ENCODE results near the gene ANKRD6. TPM values are rescaled to one million over a fixed set of nuclear protein-coding genes. Genes with fewer than 3 reads are reported as not detected.
A peak's percentile ranks its signal among the peaks of the same experiment; 100 is the strongest.

Gene ANKRD6
- polyA plus RNA-seq, 1 of the 3 experiments (the other 2 are of a cell fraction): 2.6 TPM

DNA sequence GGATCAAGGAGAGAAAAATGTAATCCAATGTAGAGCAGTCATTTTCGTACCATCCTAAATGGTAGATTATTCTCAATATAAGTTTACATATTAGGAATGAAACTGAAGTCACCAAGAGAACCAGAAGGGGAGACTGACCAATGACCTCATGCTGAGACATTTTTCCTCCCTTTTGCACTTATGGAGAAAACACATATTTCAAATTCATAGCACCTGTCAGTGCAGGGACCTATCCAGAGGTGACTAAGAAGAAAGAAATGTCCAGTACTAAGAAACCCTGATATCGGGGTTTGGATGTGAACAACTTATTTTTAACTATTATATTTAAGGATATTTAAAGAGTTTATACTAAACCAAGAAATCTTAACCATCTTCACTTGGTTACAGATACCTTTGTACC lies 222.2 kb downstream of the ANKRD6 start:
- ChIA-PET POLR2A (no interaction called here), CTCF (no interaction called here)
- no peaks in the 10 kb centered on the region for H3K9me2 ChIP-seq
- H3K27me3 ChIP-seq (ENCODE audit: insufficient read depth): no peaks in the 10 kb centered on the region
- H4K20me1 ChIP-seq (ENCODE audit: insufficient read depth): no peaks in the 10 kb centered on the region
- H3K4me3 ChIP-seq (ENCODE audit: low read depth in 2 of 2, low read length in 1 of 2): no peak overlapping the region
- H3K4me1 ChIP-seq (ENCODE audit: control insufficient read depth in 1 of 2, insufficient read depth in 2 of 2, low read depth in 1 of 2, low read length in 1 of 2): no peaks in the 10 kb centered on the region
- H3K79me2 ChIP-seq (ENCODE audit: insufficient read depth): no peaks in the 10 kb centered on the region
- H3F3A ChIP-seq (replicated peaks; ENCODE audit: insufficient read depth): no peaks in the 10 kb centered on the region
- no peak overlapping the region for H2AFZ ChIP-seq (ENCODE audit: low read depth)
- DNase-seq: no peak
- H3K27ac ChIP-seq (ENCODE audit: low read depth in 2 of 2, low read length in 1 of 2): no peak overlapping the region; a peak in 1 of 4 replicates
- H3K36me3 ChIP-seq (replicated peaks in 1 of 2; ENCODE audit: control insufficient read depth in 1 of 2, insufficient read depth in 2 of 2, low read length in 1 of 2): peaks cover 39 to 82% of the 10 kb centered on the region in 2 experiments
- 66% methylated on average over 2 of the region's 2 CpGs for WGBS (ENCODE audit: low lambda C conversion rate)
- no peak overlapping the region for H3K4me2 ChIP-seq
- H3K9me3 ChIP-seq: no peaks in the 10 kb centered on the region
- H3K9ac ChIP-seq: no peak overlapping the region
- TF ChIP-seq PBX3 (IDR thresholded peaks at IDR 0.05): peak; percentile 75
- no peak for TF ChIP-seq TAF1 (IDR thresholded peaks at IDR 0.05; ENCODE audit: borderline replicate concordance, low read depth, low read length)
- no peak for TF ChIP-seq GABPA (IDR thresholded peaks at IDR 0.05; ENCODE audit: low read depth)
- TF ChIP-seq, protein P1, sequence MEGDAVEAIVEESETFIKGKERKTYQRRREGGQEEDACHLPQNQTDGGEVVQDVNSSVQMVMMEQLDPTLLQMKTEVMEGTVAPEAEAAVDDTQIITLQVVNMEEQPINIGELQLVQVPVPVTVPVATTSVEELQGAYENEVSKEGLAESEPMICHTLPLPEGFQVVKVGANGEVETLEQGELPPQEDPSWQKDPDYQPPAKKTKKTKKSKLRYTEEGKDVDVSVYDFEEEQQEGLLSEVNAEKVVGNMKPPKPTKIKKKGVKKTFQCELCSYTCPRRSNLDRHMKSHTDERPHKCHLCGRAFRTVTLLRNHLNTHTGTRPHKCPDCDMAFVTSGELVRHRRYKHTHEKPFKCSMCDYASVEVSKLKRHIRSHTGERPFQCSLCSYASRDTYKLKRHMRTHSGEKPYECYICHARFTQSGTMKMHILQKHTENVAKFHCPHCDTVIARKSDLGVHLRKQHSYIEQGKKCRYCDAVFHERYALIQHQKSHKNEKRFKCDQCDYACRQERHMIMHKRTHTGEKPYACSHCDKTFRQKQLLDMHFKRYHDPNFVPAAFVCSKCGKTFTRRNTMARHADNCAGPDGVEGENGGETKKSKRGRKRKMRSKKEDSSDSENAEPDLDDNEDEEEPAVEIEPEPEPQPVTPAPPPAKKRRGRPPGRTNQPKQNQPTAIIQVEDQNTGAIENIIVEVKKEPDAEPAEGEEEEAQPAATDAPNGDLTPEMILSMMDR (IDR thresholded peaks at IDR 0.05): no peak
- TF ChIP-seq, protein P2, sequence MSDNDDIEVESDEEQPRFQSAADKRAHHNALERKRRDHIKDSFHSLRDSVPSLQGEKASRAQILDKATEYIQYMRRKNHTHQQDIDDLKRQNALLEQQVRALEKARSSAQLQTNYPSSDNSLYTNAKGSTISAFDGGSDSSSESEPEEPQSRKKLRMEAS (IDR thresholded peaks at IDR 0.05; ENCODE audit: low read depth): no peak
- TF ChIP-seq FOSL2 (IDR thresholded peaks at IDR 0.05; ENCODE audit: borderline replicate concordance, low read depth): peak; percentile 35; the same call in 1 of the 2 replicates
- no peak for TF ChIP-seq CHD2 (IDR thresholded peaks at IDR 0.05; ENCODE audit: low read length, partially characterized antibody)
- TF ChIP-seq JUND (IDR thresholded peaks at IDR 0.05): peak; percentile 52; the same call in 1 of the 2 replicates
- peak; percentile 9; the same call in 1 of the 2 replicates for TF ChIP-seq TCF12 (IDR thresholded peaks at IDR 0.05)
- no peak for TF ChIP-seq YY1 (IDR thresholded peaks at IDR 0.05; ENCODE audit: low read depth)

DNA sequence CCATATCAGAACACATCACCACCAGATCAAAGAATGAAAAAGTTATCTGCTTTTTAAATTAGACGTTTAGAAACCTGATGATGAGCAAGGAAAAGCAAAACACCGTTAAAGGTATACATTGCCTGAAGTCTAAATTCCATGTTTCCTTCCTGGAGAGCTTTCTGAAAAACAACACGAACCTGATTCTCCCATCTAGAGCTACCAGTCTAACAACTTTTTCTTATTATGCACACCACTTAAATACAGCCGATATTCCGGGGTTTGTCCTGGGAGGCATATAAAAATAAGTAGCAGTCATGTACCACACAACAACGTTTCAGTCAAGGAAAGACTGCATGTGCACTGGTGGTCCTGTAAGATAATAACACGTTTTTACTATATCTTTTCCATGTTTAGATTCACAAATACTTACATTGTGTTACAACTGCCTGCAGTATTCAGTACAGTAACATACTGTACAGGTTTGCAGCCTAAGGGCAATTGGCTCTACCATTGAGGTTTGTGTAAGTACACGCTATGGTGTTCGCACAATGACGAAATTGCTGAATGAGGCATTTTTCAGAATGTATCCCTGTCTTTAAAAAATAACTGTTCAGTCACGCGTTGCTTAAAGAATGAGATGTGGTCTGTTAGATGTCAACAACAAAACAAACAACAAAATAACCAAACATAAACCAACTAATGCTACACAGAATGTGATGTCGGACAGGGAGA lies 224.7 kb downstream of the ANKRD6 start:
- Histone ChIP-seq H2AFZ (ENCODE audit: low read depth) (no peak overlapping the region), H3K4me2 (no peak overlapping the region), H3K36me3 (replicated peaks in 1 of 2; ENCODE audit: control insufficient read depth in 1 of 2, insufficient read depth in 2 of 2, low read length in 1 of 2) (peaks cover 40 to 85% of the 10 kb centered on the region in 2 experiments), H3K79me2 (ENCODE audit: insufficient read depth) (no peaks in the 10 kb centered on the region), H3K27me3 (ENCODE audit: insufficient read depth) (no peaks in the 10 kb centered on the region), H3K9me2 (no peaks in the 10 kb centered on the region), H4K20me1 (ENCODE audit: insufficient read depth) (no peaks in the 10 kb centered on the region), H3K4me1 (ENCODE audit: control insufficient read depth in 1 of 2, insufficient read depth in 2 of 2, low read depth in 1 of 2, low read length in 1 of 2) (no peaks in the 10 kb centered on the region), H3K4me3 (ENCODE audit: low read depth in 2 of 2, low read length in 1 of 2) (no peak overlapping the region), H3K9ac (no peak overlapping the region), H3K9me3 (no peaks in the 10 kb centered on the region), H3F3A (replicated peaks; ENCODE audit: insufficient read depth) (no peaks in the 10 kb centered on the region), H3K27ac (ENCODE audit: low read depth in 2 of 2, low read length in 1 of 2) (no peak overlapping the region)
- TF ChIP-seq TEAD4 (IDR thresholded peaks at IDR 0.05; ENCODE audit: borderline replicate concordance, insufficient read depth): no peak
- no peak for TF ChIP-seq TAF1 (IDR thresholded peaks at IDR 0.05; ENCODE audit: borderline replicate concordance, low read depth, low read length)
- TF ChIP-seq FOSL2 (IDR thresholded peaks at IDR 0.05; ENCODE audit: borderline replicate concordance, low read depth): no peak
- TF ChIP-seq, protein P1 (IDR thresholded peaks at IDR 0.05): no peak
- TF ChIP-seq EP300 (IDR thresholded peaks at IDR 0.05; ENCODE audit: borderline replicate concordance in 1 of 2, low read depth in 1 of 2, low read length in 1 of 2): no peak
- WGBS (ENCODE audit: low lambda C conversion rate): 95% methylated on average over 13 of the region's 13 CpGs
- POLR2A ChIA-PET: no interaction called here
- CTCF ChIA-PET: no interaction called here
- no peak for DNase-seq
